Activated B cell treated with CpG ODN at 0.5 μM for 24 hours (primary cell): ENCODE measurements around the gene SDF2. TPM values are rescaled to one million over a fixed set of nuclear protein-coding genes. Genes with fewer than 3 reads are reported as not detected.
A peak's percentile ranks its signal among the peaks of the same experiment; 100 is the strongest.

Experiments
- ATAC-seq: fragments of 200-7000 bp; cut with Tn5 transposase; one replicate; pipeline ENCODE4 v1.10.0; 2021; ENCODE audit warnings: low read depth, mild to moderate bottlenecking, moderate library complexity
- CTCF ChIA-PET: fragments of 350-600 bp; sonication (Branson Sonifier 250); formaldehyde crosslinking; loops from one replicate; lab custom pipeline; 2021; ENCODE audit warnings: antibody characterized with exemption; lab: Charles Lee
- POLR2A ChIA-PET: fragments of 350-600 bp; sonication (Branson Sonifier 250); formaldehyde crosslinking; loops from one replicate; lab custom pipeline; 2021; ENCODE audit warnings: antibody characterized with exemption; lab: Charles Lee
- DNase-seq: peaks from one replicate; pipeline ENCODE4 v3.0.0; 2022
- H3K27ac Mint-ChIP-seq: one replicate; pipeline ENCODE4 v1.8.0; 2020; ENCODE audit warnings: mixed read lengths
- H3K27me3 Mint-ChIP-seq: one replicate; pipeline ENCODE4 v1.8.0; 2021; ENCODE audit warnings: mixed read lengths
- H3K36me3 Mint-ChIP-seq: one replicate; pipeline ENCODE4 v1.8.0; 2021; ENCODE audit warnings: low read depth, mixed read lengths
- H3K4me1 Mint-ChIP-seq: one replicate; pipeline ENCODE4 v1.8.0; 2021; ENCODE audit warnings: mixed read lengths
- H3K4me3 Mint-ChIP-seq: one replicate; pipeline ENCODE4 v1.8.0; 2020; ENCODE audit warnings: mild to moderate bottlenecking, mixed read lengths
- H3K9me3 Mint-ChIP-seq: one replicate; pipeline ENCODE4 v1.8.0; 2020; ENCODE audit warnings: mixed read lengths
- CTCF ChIP-seq: fragments of 200-600 bp; IDR thresholded peaks from one replicate; pipeline ENCODE4 v1.8.0; 2022; ENCODE audit warnings: antibody characterized with exemption, mild to moderate bottlenecking
- intact Hi-C: fragments of 100-400 bp; cut with micrococcal nuclease; formaldehyde crosslinking; loops from one replicate; pipeline ENCODE4 v1.15.1; 2024
- total RNA-seq: library from RNA; stranded (reverse); gene quantifications from 2 replicates; pipeline ENCODE4 v1.2.3, GENCODE V29; 2022

The SDF2 gene
- total RNA-seq, 1 donor from 2014 or later, result 47.7 TPM

- Mint-ChIP-seq H3K4me3 (no peak overlapping the region), H3K4me1 (no peaks in the 10 kb centered on the region), H3K27ac (no peak overlapping the region), H3K27me3 (no peaks in the 10 kb centered on the region), H3K9me3 (no peaks in the 10 kb centered on the region), H3K36me3 (peaks cover 90% of the 10 kb centered on the region)
- intact Hi-C loops, result no loop called here
- ChIA-PET POLR2A (interaction anchor here (0.7 to 1.5 kb wide), 2 partner anchors 21 to 69 kb away, joined by 5 to 6 read pairs; no protein-coding TSS in a partner anchor), CTCF (no interaction called here)
- DNase-seq, result no peak
- ATAC-seq, result no peak
- no peak for TF ChIP-seq CTCF
These were observed 39.5 kb downstream of the SDF2 start for GRCh38 chr17:28622186-28622585.

- no peak for TF ChIP-seq CTCF
- Mint-ChIP-seq H3K36me3 (peaks cover 96% of the 10 kb centered on the region), H3K27me3 (no peaks in the 10 kb centered on the region), H3K27ac (no peak overlapping the region), H3K4me3 (no peak overlapping the region), H3K4me1 (peaks cover 13% of the 10 kb centered on the region), H3K9me3 (no peaks in the 10 kb centered on the region)
- CTCF ChIA-PET, result interaction anchor here (1.3 kb wide), 1 partner anchor 7 kb away, joined by 4 read pairs; no protein-coding TSS in a partner anchor
- ATAC-seq, result no peak
- intact Hi-C loops, result no loop called here
- POLR2A ChIA-PET, result interaction anchor here (0.7 kb wide), 1 partner anchor 24 kb away, joined by 4 read pairs; no protein-coding TSS in a partner anchor
- DNase-seq, result no peak
These were observed 41.7 kb downstream of the SDF2 start for GRCh38 chr17:28620010-28620409.

GRCh38 chr17:28618464-28618863, 43.2 kb downstream of the SDF2 start:
- DNase-seq (no peak), ATAC-seq (no peak)
- TF ChIP-seq CTCF, result no peak
- H3K4me1 Mint-ChIP-seq, result peaks cover 25% of the 10 kb centered on the region
- no peak overlapping the region for H3K27ac Mint-ChIP-seq
- POLR2A ChIA-PET, result interaction anchor here (0.5 to 1.0 kb wide), 2 partner anchors 10 to 50 kb away, joined by 3 read pairs; no protein-coding TSS in a partner anchor
- CTCF ChIA-PET, result interaction anchor here (2.0 kb wide), 1 partner anchor 123 kb away, joined by 9 read pairs; no protein-coding TSS in a partner anchor
- H3K9me3 Mint-ChIP-seq, result no peaks in the 10 kb centered on the region
- no peak overlapping the region for H3K4me3 Mint-ChIP-seq
- no peaks in the 10 kb centered on the region for H3K27me3 Mint-ChIP-seq
- intact Hi-C loops, result no loop called here
- peaks cover 94% of the 10 kb centered on the region for H3K36me3 Mint-ChIP-seq

- ATAC-seq (no peak), DNase-seq (no peak)
- Mint-ChIP-seq H3K36me3 (peaks cover 76% of the 10 kb centered on the region), H3K9me3 (no peaks in the 10 kb centered on the region), H3K4me1 (peaks cover 38% of the 10 kb centered on the region), H3K27me3 (no peaks in the 10 kb centered on the region), H3K4me3 (no peak overlapping the region), H3K27ac (no peak overlapping the region)
- ChIA-PET CTCF (interaction anchor here (1.0 kb wide), 1 partner anchor 121 kb away, joined by 3 read pairs; no protein-coding TSS in a partner anchor), POLR2A (interaction anchor here (0.5 kb wide), 1 partner anchor 73 kb away, joined by 6 read pairs; no protein-coding TSS in a partner anchor)
- TF ChIP-seq CTCF, result no peak
- intact Hi-C loops, result no loop called here
These were observed 45.4 kb downstream of the SDF2 start for GRCh38 chr17:28616281-28616680.

GRCh38 chr17:28615260-28615940, 46.3 kb downstream of the SDF2 start:
- ChIA-PET POLR2A (interaction anchor here (1.6 kb wide), 1 partner anchor 16 kb away, joined by 8 read pairs; no protein-coding TSS in a partner anchor), CTCF (interaction anchor here (1.2 kb wide), 1 partner anchor 120 kb away, joined by 4 read pairs; no protein-coding TSS in a partner anchor)
- ATAC-seq (peak; percentile 56), DNase-seq (no peak)
- Mint-ChIP-seq H3K27me3 (no peaks in the 10 kb centered on the region), H3K36me3 (peaks cover 73% of the 10 kb centered on the region), H3K9me3 (no peaks in the 10 kb centered on the region), H3K4me3 (no peak overlapping the region), H3K27ac (peak overlapping the region; percentile 46), H3K4me1 (peaks cover 38% of the 10 kb centered on the region)
- intact Hi-C loops, result no loop called here
- no peak for TF ChIP-seq CTCF
